Measurements from ENCODE around the gene CITED4.

Gene CITED4

DNA sequence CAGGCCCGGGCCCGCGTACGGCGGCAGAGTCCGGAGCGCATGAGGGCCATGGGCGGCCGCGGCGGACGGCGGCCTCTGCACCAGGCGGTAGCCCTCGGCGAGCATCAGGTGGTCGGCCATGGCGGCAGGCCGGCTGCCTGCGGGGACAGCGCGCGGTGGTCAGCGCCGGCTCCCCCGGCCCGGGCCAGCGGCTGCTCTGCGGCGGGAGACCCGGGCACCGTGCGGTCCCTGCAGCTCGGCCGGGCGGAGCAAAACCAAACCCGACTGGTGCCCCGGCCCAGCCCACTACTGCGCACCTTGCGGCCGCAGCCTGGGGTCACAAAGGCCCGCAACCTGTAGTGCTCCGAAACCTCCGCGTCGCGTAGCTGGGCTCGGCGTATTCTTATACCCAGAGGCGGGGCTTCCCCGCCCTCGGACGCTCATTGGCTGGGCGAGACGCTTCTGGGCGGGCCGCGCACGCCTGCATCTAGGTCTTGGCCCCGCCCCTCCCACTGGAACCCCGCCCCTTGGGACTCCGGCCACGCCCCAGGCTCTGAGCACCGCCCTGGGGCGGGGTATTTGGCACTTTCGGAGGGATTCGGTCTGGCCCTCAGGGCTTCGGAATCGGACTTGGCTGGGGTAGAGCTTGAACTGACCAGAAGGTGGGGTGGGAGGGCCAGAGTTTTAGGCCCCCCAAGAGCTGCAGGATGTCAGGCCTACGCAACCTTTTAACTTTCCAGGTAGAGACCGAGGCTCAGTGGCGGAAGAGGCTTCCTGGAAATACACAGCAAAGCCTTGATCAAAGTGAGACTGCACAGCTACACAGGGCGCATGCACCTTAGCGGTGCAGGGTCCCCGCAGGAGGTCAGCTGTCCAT, at the start of gene CITED4:
Gene CITED4 (minus strand): TSS at position 356 of the 856 bp plus-strand sequence. CDS start 236 bp downstream, at position 120.
- Histone ChIP-seq H3K9me3 (ENCODE audit: low read length) (no peaks in the 10 kb centered on the region), H3K9ac (ENCODE audit: low read length) (peak within 1 kb of the TSS; percentile 63), H3K4me1 (ENCODE audit: insufficient read depth, low read length) (peaks cover 38% of the 10 kb centered on the region), H3K4me3 (ENCODE audit: low read depth in 1 of 2, low read length in 2 of 2) (peak within 1 kb of the TSS; percentile 64 to 77), H3K27ac (ENCODE audit: low read depth, low read length) (peak within 1 kb of the TSS; percentile 80), H3K27me3 (ENCODE audit: control insufficient read depth in 1 of 2, insufficient read depth in 2 of 2, low read length in 2 of 2) (no peaks in the 10 kb centered on the region), H3K36me3 (ENCODE audit: insufficient read depth, low read length) (no peaks in the 10 kb centered on the region)

DNA sequence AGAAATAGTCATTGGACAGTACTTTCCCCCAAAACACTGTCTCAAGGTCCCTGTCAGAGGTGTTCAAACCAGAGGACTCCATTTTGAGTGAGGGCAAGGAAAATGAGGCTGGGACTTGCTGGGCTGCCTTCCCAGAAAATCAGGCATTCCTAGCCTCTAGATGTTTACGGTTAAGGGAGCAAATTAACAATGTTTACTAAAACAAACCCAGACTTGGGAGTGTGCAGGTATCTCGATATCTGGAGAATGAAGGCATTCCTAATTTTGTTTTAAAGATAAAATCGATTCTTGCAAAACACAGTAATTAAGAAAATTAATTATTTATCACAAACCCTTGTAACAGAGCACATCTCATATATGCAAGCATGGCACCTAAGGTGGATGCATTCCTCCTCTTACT, 48.9 kb upstream of the CITED4 start:
- Histone ChIP-seq H3K4me3 (ENCODE audit: low read depth in 1 of 2, low read length in 2 of 2) (no peak overlapping the region), H3K27me3 (ENCODE audit: control insufficient read depth in 1 of 2, insufficient read depth in 2 of 2, low read length in 2 of 2) (no peaks in the 10 kb centered on the region), H3K27ac (ENCODE audit: low read depth, low read length) (no peak overlapping the region), H3K9ac (ENCODE audit: low read length) (no peak overlapping the region), H3K9me3 (ENCODE audit: low read length) (no peaks in the 10 kb centered on the region), H3K4me1 (ENCODE audit: insufficient read depth, low read length) (no peaks in the 10 kb centered on the region), H3K36me3 (ENCODE audit: insufficient read depth, low read length) (no peaks in the 10 kb centered on the region)

DNA sequence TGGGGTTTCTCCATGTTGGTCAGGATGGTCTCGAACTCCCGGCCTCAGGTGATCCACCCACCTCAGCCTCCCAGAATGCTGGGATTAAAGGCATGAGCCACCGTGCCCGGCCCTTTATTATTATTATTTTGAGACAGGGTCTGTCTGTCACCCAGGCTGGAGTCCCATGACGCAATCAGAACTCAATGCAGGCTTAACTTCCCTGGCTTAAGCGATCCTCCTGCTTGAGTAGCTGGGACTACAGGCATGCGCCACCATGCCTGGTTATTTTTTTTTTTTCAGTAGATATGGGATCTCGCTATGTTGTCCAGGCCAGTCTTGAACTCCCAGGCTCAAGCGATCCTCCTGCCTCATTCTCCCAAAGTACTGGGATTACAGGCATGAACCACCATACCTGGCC, 47.1 kb upstream of the CITED4 start:
- Histone ChIP-seq H3K4me3 (ENCODE audit: low read depth in 1 of 2, low read length in 2 of 2) (no peak overlapping the region), H3K9ac (ENCODE audit: low read length) (no peak overlapping the region), H3K27ac (ENCODE audit: low read depth, low read length) (no peak overlapping the region), H3K9me3 (ENCODE audit: low read length) (no peaks in the 10 kb centered on the region), H3K36me3 (ENCODE audit: insufficient read depth, low read length) (no peaks in the 10 kb centered on the region), H3K4me1 (ENCODE audit: insufficient read depth, low read length) (no peaks in the 10 kb centered on the region), H3K27me3 (ENCODE audit: control insufficient read depth in 1 of 2, insufficient read depth in 2 of 2, low read length in 2 of 2) (no peaks in the 10 kb centered on the region)

DNA sequence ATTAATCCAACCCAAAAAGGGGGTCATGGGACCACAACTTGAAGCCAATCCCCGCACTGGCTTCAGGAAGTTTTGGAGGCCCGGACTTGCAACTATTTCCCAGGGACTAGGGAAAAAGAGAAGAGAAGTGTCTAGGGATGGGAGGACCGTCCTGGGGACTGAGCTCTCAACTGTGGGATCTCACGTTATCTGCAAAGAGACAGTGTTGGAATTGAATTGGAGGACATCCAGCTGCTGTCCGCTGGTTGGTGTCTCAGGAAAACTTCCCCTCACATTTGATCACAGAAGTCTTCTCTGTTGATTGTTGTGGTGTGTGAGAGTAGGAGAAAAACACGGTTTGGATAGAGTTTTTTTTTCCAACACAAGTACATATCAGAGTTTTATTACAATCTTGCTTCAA, 46.2 kb upstream of the CITED4 start:
- no peak overlapping the region for H3K9ac ChIP-seq (ENCODE audit: low read length)
- H3K27me3 ChIP-seq (ENCODE audit: control insufficient read depth in 1 of 2, insufficient read depth in 2 of 2, low read length in 2 of 2) = no peaks in the 10 kb centered on the region
- no peaks in the 10 kb centered on the region for H3K9me3 ChIP-seq (ENCODE audit: low read length)
- no peak overlapping the region for H3K27ac ChIP-seq (ENCODE audit: low read depth, low read length)
- no peaks in the 10 kb centered on the region for H3K36me3 ChIP-seq (ENCODE audit: insufficient read depth, low read length)
- no peaks in the 10 kb centered on the region for H3K4me1 ChIP-seq (ENCODE audit: insufficient read depth, low read length)
- H3K4me3 ChIP-seq (ENCODE audit: low read depth in 1 of 2, low read length in 2 of 2) = no peak overlapping the region

- H3K27me3 ChIP-seq (ENCODE audit: control insufficient read depth in 1 of 2, insufficient read depth in 2 of 2, low read length in 2 of 2) = no peaks in the 10 kb centered on the region
- no peak overlapping the region for H3K27ac ChIP-seq (ENCODE audit: low read depth, low read length)
- no peak overlapping the region for H3K4me3 ChIP-seq (ENCODE audit: low read depth in 1 of 2, low read length in 2 of 2)
- H3K9me3 ChIP-seq (ENCODE audit: low read length) = no peaks in the 10 kb centered on the region
- no peaks in the 10 kb centered on the region for H3K36me3 ChIP-seq (ENCODE audit: insufficient read depth, low read length)
- H3K4me1 ChIP-seq (ENCODE audit: insufficient read depth, low read length) = no peaks in the 10 kb centered on the region
- no peak overlapping the region for H3K9ac ChIP-seq (ENCODE audit: low read length)
These were observed 45.7 kb upstream of the CITED4 start for GRCh38 chr1:40907899-40908298.

DNA sequence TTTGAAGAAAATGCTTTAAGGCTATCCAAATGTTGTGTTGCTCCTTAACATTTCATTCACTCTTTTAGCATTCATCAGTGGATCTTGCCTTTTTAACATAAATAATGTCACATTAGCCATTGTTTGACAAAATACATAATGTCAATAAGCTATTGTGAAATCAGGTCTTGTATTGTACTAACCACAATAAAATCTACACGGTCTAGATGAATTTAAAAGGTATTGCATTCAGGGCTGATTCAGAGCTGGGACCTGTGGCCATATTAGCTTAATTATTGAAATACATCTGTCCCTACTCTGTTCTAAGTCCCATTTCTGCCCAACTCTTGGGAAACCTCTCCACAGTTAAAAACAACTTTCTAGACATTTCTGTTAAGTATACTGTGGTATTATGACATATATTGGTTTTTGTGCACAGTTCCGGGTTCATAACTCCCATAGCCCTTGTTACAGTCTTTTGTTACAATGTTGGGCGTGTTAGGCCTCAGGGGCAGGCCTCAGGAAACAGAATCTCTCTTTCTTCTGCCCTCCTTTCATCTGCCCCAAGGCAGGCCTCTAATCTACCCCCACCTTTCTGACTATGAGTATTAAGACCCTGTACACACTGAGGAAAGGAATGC, 44.7 kb upstream of the CITED4 start:
- H3K4me1 ChIP-seq (ENCODE audit: insufficient read depth, low read length) = no peaks in the 10 kb centered on the region
- no peaks in the 10 kb centered on the region for H3K9me3 ChIP-seq (ENCODE audit: low read length)
- no peak overlapping the region for H3K27ac ChIP-seq (ENCODE audit: low read depth, low read length)
- H3K4me3 ChIP-seq (ENCODE audit: low read depth in 1 of 2, low read length in 2 of 2) = no peak overlapping the region
- H3K36me3 ChIP-seq (ENCODE audit: insufficient read depth, low read length) = no peaks in the 10 kb centered on the region
- H3K9ac ChIP-seq (ENCODE audit: low read length) = no peak overlapping the region
- no peaks in the 10 kb centered on the region for H3K27me3 ChIP-seq (ENCODE audit: control insufficient read depth in 1 of 2, insufficient read depth in 2 of 2, low read length in 2 of 2)

GRCh38 chr1:40905061-40905460, 42.9 kb upstream of the CITED4 start:
- Histone ChIP-seq H3K27me3 (ENCODE audit: control insufficient read depth in 1 of 2, insufficient read depth in 2 of 2, low read length in 2 of 2) (no peaks in the 10 kb centered on the region), H3K4me1 (ENCODE audit: insufficient read depth, low read length) (no peaks in the 10 kb centered on the region), H3K4me3 (ENCODE audit: low read depth in 1 of 2, low read length in 2 of 2) (no peak overlapping the region), H3K36me3 (ENCODE audit: insufficient read depth, low read length) (no peaks in the 10 kb centered on the region), H3K27ac (ENCODE audit: low read depth, low read length) (no peak overlapping the region), H3K9me3 (ENCODE audit: low read length) (no peaks in the 10 kb centered on the region), H3K9ac (ENCODE audit: low read length) (no peak overlapping the region)

- Histone ChIP-seq H3K27ac (ENCODE audit: low read depth, low read length) (no peak overlapping the region), H3K27me3 (ENCODE audit: control insufficient read depth in 1 of 2, insufficient read depth in 2 of 2, low read length in 2 of 2) (no peaks in the 10 kb centered on the region), H3K36me3 (ENCODE audit: insufficient read depth, low read length) (no peaks in the 10 kb centered on the region), H3K4me3 (ENCODE audit: low read depth in 1 of 2, low read length in 2 of 2) (no peak overlapping the region), H3K4me1 (ENCODE audit: insufficient read depth, low read length) (peaks cover 10% of the 10 kb centered on the region), H3K9me3 (ENCODE audit: low read length) (no peaks in the 10 kb centered on the region), H3K9ac (ENCODE audit: low read length) (no peak overlapping the region)
These were observed 40.9 kb upstream of the CITED4 start for GRCh38 chr1:40903106-40903505.

GRCh38 chr1:40901886-40902852, 40.0 kb upstream of the CITED4 start:
- Histone ChIP-seq H3K27ac (ENCODE audit: low read depth, low read length) (no peak overlapping the region), H3K4me3 (ENCODE audit: low read depth in 1 of 2, low read length in 2 of 2) (no peak overlapping the region), H3K9ac (ENCODE audit: low read length) (no peak overlapping the region), H3K27me3 (ENCODE audit: control insufficient read depth in 1 of 2, insufficient read depth in 2 of 2, low read length in 2 of 2) (no peaks in the 10 kb centered on the region), H3K4me1 (ENCODE audit: insufficient read depth, low read length) (peaks cover 12% of the 10 kb centered on the region), H3K36me3 (ENCODE audit: insufficient read depth, low read length) (no peaks in the 10 kb centered on the region), H3K9me3 (ENCODE audit: low read length) (no peaks in the 10 kb centered on the region)

DNA sequence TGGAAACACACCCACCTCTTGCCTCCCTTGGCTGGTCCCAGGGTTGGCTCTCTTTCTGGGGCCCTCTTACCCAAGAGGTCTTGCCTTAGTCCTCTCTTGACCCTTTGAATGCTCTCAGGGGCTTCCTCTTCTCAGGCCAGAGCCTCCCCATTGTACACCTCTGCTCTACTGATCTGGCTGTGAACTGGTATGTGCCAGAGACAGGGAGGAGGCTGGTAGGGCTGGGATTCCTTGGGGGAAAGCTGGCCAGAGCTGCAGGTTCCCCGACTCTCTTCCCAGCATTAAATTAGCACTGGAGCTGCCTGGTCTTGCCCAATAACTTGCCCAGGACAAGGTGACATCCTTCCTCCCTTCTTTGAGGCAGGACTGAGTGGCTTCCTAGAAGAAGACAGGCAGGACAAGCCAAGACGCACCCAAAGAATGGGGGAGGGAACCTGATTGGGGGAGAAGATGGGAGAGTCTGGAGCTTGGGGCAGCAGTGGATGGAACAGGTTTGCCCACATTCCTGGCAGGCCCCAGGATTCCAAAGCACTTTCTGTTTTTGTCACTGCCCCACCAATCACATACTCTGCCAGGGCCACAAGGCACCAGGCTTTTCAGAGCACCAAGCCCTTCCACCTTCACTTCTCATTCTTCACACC, 37.2 kb upstream of the CITED4 start:
- H3K4me1 ChIP-seq (ENCODE audit: insufficient read depth, low read length) = peaks cover 12% of the 10 kb centered on the region
- no peak overlapping the region for H3K9ac ChIP-seq (ENCODE audit: low read length)
- no peaks in the 10 kb centered on the region for H3K36me3 ChIP-seq (ENCODE audit: insufficient read depth, low read length)
- H3K9me3 ChIP-seq (ENCODE audit: low read length) = no peaks in the 10 kb centered on the region
- no peak overlapping the region for H3K27ac ChIP-seq (ENCODE audit: low read depth, low read length)
- no peaks in the 10 kb centered on the region for H3K27me3 ChIP-seq (ENCODE audit: control insufficient read depth in 1 of 2, insufficient read depth in 2 of 2, low read length in 2 of 2)
- H3K4me3 ChIP-seq (ENCODE audit: low read depth in 1 of 2, low read length in 2 of 2) = no peak overlapping the region

DNA sequence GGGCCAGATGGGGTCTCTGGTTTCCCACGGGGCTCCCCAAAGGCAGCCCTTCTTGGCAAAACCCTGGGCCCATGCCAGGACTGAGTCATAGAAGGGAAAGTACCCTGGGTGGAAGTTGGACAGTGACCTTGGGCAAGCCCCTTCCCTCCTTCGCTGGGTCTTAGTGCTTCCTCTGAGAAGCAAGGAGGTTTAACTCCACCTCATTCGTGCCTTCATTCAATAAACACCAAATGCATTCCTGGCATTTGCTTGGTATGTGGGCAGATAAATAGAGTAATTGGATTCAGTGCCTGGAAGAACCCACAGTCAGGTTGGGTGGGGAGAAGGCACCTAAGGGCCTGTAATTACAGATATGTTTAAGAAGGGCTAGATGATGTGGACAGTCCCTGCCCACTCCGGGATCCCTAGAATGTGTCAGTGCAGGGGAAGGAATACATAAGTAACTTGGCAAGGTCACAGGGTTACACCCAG, 36.3 kb upstream of the CITED4 start:
- Histone ChIP-seq H3K9me3 (ENCODE audit: low read length) (no peaks in the 10 kb centered on the region), H3K9ac (ENCODE audit: low read length) (no peak overlapping the region), H3K27me3 (ENCODE audit: control insufficient read depth in 1 of 2, insufficient read depth in 2 of 2, low read length in 2 of 2) (no peaks in the 10 kb centered on the region), H3K27ac (ENCODE audit: low read depth, low read length) (no peak overlapping the region), H3K4me3 (ENCODE audit: low read depth in 1 of 2, low read length in 2 of 2) (no peak overlapping the region), H3K36me3 (ENCODE audit: insufficient read depth, low read length) (no peaks in the 10 kb centered on the region), H3K4me1 (ENCODE audit: insufficient read depth, low read length) (peaks cover 12% of the 10 kb centered on the region)

All from muscle layer of colon (tissue), 2 donors.